Stimulated activated CD4-positive, alpha-beta T cell treated with anti-CD3 and anti-CD28 coated beads, TNF-alpha, amount 100 ng/mL, for 4 hours (primary cell): ENCODE results near the gene ADIPOR2.
A peak's percentile ranks its signal among the peaks of the same experiment; 100 is the strongest.

Experiments
- DNase-seq, 3 experiments: peaks; one replicate each; pipeline ENCODE4 v3.0.0-alpha.2; 2020; ENCODE audit warnings: low read depth in 3 of 3

Gene ADIPOR2

GRCh38 chr12:1773937-1774655 lies 83.2 kb downstream of the ADIPOR2 start:
- DNase-seq: no peak

DNA sequence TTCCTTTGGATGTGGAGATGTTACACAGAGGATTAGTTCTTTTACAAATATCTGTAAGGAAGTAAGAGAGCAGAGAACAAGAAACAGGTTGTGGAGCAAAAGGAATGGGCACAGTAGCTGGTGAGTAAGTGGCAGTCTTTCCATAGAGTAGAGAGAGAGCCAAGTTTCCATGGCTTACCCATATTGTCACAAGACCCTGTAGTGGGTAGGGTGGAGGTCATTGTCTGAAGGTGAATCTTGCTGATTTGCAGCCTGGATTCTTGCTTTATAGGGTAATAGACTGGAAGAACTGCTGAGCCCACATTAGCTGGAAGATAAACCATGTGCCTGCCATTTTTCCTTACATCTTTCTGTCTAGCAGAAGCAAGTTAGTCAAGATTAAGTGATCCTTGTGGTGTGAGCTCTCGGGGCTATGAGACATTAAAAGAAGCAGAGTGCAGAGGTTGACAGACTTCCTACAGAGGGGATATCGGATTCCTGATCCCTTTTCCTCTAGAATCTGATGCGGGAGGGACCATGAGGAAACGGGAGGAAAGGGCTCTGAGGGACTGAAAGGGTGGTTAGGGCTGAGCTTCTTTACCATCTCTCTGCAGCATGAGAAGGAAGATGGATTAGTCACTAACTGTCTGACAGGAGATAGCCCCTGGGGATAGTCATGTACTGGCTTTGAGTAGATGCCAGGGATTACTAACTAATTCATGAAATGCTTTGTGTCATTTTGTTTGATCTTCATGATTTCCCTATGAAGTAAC lies 85.5 kb downstream of the ADIPOR2 start:
- no peak for DNase-seq

- no peak for DNase-seq
These were observed 86.9 kb downstream of the ADIPOR2 start for GRCh38 chr12:1777798-1778197.

DNA sequence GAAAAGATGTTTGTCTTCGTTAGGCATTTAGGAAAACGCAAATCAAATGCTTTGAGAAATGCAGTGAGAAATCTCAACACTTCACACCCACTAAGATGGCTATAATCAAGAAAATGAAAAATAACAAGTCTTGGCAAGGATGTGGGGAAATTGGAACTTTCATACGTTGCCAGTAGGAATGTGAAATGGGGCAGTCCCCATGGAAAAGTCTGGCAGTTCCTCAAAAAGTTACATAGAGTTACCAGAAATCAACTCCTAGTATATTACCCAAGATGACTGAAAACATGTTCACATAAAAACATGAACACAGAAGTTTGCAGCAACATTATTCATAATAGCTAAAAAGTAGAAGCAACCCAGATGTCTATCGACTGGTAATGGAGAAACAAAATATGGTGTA lies 88.0 kb downstream of the ADIPOR2 start:
- no peak for DNase-seq

DNA sequence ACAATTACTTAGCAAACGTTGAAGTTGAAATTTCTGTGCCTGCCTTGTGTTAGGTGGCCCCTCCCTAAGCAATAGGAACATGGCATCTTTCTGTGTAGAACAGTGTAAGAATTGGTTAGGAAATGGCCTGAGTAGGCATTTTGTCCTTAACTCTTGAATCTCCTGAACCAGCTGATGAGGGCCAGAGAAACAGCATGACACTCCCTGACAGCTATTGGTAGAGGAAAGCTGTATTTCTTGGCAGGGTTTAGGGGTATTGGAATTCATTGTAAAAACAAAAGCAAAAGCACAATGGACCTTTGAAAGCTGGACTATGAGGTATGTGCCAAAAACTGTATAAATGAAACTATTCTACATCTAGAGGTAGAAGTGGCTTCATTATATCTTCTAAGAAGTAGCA lies 88.9 kb downstream of the ADIPOR2 start:
- no peak for DNase-seq

GRCh38 chr12:1781772-1782171 lies 90.9 kb downstream of the ADIPOR2 start:
- no peak for DNase-seq

GRCh38 chr12:1782215-1782614 lies 91.3 kb downstream of the ADIPOR2 start:
- DNase-seq: no peak

DNA sequence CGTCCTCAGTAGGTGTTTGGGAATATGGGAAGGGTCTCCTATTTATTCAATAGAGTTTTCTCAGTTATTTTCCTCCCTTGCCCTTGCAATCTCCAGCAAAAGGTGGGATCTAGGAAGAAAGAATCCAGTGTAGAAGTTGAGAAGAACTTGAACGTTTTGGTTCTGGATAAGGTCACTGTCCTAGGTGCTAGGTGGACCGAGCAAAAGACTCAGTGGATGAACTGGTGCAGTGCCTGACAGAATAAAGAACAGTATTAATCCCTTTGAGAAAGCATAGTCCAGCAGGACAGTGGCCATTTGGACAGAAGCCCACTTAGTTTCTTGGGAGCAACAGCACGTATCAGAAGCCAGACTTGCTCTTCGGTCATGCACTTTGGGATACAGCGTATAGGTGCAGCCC lies 96.8 kb downstream of the ADIPOR2 start:
- no peak for DNase-seq

GRCh38 chr12:1790444-1790843 lies 99.6 kb downstream of the ADIPOR2 start:
- DNase-seq: no peak

DNA sequence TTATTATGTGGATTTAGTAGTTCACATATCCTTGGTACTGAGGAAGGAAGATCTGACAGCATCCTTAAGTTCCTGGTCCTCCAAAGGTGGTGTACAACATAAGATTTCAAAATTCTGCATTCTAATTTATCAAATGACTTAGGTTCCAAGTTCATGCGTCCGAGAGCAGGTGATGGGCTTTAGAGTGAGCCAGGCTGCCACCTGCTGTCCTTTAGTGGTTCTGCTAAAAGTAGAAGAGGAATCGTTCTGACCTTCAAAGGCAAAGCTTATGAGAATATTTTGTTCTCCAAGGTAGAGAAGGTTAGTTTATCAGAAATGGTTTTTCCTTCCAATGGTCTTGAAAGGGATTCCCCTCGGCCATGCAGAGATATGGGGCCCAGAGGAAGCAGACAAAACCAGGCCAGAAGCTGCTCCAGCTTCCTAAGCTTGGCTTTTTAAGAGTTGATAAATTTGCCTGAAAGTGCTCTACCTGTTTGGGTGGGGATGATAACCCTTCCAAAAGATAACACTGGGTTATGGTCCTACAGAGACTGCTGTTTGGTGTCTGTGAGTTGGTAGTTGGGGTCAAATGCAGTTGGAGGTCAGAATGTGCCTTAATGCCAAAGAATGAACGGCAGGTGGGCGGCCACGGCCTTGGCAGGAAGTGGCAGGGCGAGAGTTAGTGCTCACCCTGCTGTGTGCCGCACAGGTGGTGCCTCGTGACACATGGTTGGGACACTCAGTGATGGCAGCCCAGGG lies 100.4 kb downstream of the ADIPOR2 start:
- DNase-seq: peak in 2 of 3 experiments; percentile 43 to 46

DNA sequence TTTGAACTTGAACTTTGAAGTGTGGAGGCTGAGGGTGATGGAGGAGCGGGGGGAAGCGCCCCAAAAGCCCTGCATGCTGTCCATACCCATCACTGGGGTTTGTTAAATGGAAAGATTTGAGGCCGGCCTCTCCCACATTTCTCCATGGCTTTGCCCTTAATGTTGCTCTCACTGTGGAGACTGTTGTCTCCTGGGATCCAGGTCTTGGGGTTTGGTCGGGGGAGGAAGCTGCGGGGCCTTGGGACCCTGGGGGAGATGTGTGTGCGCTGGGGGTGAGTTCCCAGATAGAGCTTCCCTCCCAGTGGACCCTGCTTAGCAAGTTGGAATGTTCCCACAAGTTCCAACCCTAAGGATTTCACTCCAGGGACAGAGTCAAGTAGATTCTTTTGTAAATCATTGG lies 101.5 kb downstream of the ADIPOR2 start:
- DNase-seq: no peak

DNA sequence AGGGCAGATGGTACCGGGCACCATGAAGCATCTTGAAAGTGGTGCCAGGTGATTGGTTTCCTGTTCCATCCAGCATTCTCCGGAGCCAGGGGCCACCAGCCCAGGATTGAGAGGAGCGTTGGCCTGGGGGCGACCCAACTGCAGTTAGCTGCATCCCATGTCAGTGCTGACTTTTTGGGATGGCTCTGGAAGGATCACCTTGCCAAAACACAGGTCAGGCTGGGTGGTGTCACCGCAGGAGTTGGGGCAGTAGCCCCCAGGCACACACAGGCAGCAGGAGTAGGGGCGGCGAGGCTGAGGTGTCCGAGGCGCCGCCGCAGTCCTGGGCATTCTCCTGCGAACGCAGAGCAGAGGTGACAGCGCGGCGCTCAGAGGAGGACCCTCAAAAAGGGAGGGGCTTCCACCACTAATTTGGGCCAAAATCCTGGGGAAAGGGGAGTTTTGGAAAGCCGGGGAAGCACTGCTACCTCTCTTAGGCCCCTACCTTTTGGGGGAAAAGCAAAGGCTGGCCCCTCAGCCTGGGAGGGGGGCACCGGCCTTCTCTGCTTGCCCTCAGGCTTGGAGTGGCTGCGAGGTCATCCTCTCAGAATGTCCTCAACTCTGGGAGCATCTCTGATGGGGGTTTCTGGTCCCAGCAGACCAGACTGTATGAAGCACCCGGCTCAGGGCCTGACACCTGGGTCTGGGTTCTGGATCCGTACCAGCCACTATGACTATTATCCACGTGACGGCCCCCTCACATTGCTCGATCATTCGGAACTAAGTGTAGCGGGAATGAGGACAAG lies 102.7 kb downstream of the ADIPOR2 start:
- DNase-seq: no peak

GRCh38 chr12:1794440-1795090 lies 103.7 kb downstream of the ADIPOR2 start:
- DNase-seq: no peak

- DNase-seq: no peak
These were observed 104.4 kb downstream of the ADIPOR2 start for GRCh38 chr12:1795221-1795784.

GRCh38 chr12:1795785-1796514 lies 105.1 kb downstream of the ADIPOR2 start:
- peak; percentile 89 to 91 (median 91) for DNase-seq

GRCh38 chr12:1796515-1797010 lies 105.7 kb downstream of the ADIPOR2 start:
- DNase-seq: no peak

GRCh38 chr12:1797011-1797901 lies 106.4 kb downstream of the ADIPOR2 start:
- DNase-seq: peak; percentile 18 to 44 (median 27)

DNA sequence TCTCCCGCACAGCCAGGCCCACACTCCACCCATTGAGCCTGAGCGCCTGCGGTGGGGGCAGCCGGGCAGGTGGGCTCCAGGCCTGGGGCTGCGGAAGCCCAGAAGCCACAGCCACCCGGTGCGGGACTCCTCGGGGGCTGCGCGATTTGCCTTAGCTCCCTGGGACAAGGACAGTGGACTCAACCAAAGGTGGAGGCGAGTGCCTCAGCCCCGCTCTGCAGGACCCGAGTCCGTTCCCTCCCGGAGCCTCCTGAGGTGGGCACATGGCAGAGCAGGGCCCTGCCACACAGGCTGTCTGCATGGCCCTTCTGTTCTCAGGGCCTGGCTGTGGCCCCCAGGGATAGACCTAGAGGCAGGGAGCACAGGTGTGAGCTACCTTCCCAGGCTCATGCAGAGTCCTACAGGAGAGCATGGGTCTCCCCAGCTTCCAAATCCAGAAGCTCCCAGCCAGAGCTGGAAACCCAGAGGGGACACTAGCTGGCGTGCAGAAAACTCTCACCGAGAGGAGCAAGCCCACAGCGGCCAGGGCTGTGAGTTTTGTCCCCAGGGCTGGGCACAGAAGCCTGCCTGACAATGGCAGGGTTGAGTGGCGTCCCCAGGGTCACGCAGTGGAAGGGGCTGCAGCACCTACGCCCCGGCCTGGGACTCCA lies 107.2 kb downstream of the ADIPOR2 start:
- DNase-seq: no peak

DNA sequence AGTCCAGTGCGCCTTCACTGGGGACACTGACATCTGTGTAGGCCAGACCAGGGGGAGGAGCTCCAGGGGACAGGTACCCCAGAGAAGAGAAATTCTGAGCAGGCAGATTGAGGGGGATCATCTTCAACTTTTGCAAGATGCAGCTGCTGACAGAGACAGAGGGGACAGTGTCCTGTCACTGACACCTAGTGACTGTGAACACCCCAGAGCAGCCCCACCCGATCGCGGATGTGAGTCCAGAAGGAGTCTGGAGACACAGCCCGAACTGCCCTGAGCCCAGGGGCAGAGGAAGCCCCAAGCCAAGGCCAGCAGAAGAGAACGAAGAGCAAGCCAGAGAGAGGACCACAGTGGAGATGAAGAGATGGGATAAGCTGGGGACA lies 107.8 kb downstream of the ADIPOR2 start:
- DNase-seq: no peak
